HG02981 (cell line): ENCODE results near the gene RTCA.
"Not testable (repeated sequence)": the region's sequence is repeated elsewhere in the genome, so short reads cannot be mapped to it uniquely, and the experiment has no call there.

Experiments
- ATAC-seq: cut with Tn5 transposase; IDR thresholded peaks from one replicate; pipeline ENCODE4 v1.9.1; 2021; ENCODE audit warnings: mild to moderate bottlenecking, moderate library complexity; ENCODE audit not compliant: unreplicated experiment

Gene RTCA

DNA sequence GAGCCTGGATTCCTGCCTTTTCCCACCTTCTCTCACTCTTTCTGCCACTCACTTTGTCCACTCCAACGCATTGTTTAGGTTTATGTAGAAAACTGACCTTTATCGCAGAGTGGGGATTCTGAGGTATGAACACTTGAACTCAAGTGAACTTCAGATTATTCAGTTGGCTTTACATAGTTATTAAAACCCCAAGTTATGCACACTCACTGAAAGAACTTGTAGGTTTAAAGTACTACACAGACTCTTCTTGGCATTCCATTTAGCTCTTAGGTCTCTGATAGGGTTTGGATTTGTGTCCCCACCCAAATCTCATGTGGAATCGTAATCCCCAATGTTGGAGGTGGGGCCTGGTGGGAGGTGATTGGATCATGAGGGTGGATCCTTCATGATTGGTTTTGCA lies 39.9 kb downstream of the RTCA start:
- ATAC-seq, result no peak

DNA sequence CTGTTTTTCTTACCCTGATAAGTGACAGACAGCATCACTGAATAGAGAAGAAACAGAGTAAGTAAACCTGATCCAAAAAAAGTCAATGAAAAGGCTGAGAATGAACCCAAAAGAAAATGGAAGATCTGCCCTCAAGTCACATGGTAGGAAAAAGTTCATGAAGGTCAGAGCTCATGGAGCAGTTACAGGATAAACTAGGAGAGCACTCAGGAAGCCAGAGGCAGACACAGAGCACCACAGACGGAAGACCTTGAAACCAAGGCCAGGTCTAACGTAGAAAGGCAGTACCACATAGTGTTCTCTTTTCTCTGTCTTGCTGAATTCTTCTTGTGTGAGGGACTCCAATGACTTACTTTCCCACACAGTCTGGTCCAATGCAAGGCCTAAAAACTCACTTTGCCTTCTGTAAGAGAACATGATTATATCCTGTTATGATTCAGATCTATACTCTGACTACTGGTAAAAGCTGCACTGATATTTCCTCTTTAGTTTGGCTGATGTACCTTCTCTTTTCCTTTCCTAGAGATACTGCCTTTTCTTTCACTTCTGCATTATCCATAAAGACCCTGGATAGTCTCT lies 40.8 kb downstream of the RTCA start:
- ATAC-seq, result no peak

DNA sequence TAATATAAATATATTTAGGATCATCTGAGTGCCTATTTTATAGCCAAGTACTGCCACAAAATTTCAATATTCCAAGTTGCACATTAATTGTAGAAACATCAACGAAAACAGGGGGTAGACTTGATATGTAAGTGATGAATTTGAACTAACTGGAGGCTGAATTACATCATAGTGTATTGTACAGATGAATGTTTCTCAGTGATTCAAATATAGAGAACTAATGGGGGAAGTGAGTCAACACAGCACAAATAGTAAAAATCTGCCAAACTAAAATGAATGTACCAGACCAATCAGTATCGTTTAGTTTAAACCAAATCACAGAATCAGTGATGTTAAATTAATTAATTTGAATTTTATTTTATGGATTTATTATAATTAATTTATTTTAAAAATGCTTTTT lies 42.8 kb downstream of the RTCA start:
- no peak for ATAC-seq

DNA sequence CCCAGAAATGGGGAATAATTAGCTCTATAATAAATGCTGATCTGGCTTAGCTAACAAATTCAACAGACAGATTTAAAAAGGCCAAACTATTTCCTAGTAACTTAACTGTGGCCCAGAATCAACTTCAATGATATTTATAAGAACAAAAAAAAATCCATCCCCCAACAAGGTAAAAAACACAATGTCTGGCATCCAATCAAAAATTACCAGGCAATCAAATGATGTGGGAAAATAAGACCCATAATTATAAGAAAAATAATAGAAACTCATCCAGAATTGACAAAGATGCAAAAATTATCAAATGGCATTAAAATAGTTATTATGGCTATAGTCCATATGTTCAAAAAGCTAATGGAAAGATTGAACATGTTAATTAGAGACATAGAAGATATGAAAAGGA lies 43.8 kb downstream of the RTCA start:
- ATAC-seq, result no peak

DNA sequence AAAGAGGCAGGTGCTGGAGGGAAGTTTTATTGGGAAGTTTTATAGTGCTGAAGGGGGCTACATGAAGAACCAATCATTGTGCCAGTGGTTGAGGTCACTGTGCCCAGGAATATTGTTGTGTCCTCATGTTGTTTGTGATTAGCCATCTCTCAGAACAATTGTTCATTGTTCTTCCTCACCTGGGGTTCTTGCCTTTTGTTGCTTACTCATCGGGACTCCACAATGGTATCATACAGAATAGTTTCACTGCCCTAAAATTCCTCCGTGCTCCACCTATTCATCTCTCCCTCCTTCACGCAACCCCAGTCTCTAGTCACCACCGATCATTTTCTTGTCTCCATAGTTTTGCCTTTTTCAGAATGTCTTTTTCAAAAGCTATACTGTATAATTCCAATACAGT lies 47.4 kb downstream of the RTCA start:
- ATAC-seq, result no peak

DNA sequence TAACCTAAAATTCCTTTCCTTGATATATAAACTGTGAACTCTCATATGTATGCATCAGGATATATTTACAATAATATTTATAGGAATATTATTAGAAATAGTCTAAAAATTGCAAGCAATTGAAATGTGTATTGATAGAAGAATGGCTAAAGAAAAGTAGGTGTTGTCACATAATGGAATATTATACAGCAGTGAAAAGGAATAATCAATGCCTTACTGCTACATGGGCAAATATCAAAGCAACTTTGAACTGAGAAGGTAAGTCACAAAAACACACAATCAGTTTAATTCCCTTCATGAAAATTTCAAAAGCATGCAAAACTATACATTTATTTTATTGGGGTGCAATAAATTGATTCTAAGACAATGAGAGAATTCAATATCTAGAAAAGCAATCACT lies 50.6 kb downstream of the RTCA start:
- ATAC-seq, result no peak

DNA sequence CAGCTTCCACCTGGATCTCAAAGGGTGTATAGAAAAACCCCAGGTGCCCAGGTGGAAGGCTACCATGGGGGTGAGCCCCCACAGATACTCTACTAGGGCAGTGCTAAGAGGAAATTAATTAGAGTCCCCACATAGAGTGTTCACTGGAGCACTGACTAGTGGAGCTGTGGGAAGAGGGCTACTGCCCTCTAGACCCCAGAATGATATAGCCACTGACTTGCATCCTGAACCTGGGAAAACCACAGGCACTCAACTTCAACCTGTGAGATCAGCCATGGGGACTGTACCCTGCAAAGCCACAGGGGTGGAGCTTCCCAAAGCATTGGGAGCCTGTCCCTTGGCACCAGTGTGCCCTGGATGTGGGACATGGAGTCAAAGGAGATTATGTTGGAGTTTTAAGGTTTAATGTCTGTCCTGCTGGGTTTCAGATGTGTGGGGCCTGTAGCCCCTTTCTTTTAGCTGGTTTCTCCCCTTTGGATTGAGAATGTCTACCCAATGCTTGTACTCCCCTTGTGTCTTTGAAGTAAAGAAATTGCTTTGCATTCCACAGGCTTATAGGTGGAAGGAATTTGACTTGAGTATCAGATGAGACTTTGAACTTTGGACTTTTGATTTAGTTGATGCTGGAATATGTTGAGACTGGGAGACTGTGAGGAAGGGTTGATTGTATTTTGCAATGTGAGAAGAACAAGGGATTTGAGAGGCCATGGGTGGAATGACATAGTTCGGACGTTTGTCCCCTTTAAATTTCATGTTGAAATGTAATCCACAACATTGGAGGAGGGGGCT lies 54.5 kb downstream of the RTCA start:
- no peak for ATAC-seq

DNA sequence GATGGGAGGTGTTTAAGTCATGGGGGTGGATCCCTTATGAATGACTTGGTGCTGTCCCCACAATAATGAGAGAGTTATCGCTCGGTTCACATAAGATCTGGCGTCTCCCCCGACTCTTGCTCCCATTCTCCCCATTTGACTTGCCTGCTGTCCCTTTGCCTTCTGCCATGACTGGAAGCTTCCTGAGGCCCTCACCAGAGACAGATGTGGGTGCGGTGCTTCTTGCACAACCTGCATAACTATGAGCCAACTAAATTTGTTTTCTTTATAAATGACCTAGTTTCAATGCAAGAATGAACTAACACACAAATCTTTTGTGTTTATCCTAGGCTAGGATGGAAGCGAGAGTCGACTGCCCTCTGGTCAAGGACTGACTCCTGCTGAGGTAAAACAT lies 55.1 kb downstream of the RTCA start:
- ATAC-seq, result no peak

DNA sequence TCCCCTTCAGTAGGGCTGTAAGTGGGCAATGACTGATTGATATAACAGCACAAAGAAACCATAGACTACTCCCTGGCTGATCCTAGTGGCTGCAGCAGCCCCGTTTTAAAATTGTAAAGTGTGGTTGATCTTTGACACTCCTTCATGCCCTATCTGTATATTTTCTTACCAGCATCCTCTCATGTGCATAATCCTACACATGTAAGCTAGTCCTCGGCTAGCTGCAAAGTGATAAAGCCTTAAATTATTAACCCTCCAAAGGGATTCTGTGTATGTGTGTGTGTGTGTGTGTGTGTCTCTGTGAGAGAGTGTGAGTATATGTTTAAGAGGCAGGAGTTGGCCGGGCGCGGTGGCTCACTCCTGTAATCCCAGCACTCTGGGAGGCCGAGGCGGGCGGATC lies 55.5 kb downstream of the RTCA start:
- no peak for ATAC-seq

DNA sequence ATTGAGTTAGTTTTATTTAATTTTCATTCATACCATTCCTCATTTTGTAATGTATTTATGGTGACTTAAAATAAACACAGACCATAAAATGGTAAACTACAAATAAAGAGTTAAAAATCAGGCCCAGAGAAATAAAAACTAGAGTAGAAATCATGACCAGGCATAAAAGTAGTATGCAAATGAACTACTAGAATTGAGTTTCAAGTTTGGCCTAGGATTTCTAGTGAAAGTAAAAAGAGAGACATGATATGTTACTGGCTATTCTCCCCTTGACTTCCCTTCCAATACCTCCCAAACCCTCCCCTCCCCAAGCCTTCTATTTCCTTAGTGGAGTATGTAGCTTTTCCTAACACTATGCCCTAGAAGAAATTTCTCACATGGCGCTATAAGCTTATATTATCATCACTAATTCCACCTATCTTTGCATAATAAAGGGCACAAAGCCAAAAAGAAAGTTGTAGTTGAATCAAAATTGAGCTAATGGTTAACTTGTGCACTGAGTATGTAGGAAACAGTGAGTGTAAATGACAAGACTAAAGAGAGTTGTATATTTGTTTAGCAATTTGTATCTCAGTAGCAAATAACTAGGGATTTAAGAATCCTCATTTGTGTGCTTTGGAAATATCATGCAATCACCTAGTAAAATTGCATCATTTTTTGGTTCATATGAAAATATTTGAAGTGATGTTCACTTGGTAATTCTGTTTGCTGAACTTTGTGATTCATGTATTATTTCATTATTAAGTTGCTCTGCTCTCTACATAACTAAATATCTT lies 56.6 kb downstream of the RTCA start:
- ATAC-seq, result peak; percentile 71

DNA sequence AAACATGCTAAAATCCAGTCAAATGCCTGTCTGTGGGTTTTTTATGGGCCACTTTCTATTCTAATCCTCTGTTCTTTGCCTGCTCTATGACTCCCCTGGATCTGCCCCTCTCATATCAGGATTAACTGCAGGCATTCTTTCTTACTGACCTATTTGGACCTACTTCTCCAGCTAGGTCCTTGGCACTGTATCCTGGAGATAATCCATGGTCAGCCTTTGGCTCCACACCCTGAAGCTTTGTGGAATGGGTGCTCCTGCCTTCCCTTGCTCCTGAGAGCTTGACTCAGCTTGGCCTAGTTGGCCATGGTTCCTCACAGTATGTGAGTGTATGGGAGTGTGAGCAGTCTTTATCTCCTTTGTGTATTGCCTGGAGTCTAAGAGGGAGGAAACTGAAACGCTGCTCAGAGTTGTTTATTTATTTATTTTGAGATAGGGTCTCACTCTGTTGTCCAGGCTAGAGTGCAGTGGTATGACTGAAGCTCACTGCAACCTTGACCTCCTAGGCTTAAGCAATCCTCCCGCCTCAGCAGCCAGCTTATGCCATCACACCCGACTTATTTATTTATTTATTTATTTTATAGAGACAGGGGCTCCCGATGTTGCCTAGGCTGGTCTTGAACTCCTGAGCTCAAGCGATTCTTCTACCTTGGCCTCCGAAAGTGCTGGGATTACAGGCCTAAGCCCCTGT lies 57.5 kb downstream of the RTCA start:
- no peak for ATAC-seq

DNA sequence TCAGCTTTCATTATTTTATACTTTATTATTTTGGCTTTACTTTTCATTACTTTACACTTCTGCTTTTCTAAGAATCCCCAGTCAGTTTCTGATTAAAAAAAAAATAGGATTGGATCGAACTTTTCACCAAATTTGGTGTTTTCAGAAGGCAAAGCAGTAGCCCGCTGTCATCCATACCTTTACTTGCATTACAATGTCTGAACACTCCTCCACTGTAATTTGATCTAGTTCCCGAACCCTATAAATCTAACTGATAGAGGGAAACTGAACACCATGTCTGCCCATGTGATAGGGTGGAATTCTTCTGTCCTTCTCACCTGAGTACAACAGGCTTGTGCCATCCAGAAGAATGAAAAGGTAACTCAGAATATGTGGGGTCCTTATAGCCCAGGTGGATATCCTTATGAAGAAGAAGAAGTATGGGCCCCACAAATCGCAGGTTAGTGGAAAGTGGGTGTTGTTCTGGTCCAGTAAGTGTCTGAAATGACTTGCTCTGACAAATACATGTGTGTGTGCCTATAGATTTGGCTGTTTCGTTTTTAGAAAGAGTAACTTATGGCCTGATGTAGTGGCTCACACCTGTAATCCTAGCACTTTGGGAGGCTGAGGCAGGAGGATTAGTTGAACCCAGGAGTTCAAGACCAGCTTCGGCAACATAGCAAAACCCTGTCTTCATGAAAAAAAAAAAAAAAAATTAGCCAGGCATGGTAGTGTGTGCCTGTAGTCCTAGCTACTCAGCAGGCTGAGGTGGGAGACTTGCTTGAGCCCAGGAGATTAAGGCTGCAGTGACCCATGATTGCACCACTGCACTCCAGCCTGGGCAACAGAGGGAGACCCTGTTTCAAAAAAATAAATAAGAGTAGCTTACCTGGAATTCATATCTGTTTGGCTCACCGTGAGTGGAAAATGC lies 59.7 kb downstream of the RTCA start:
- no peak for ATAC-seq

DNA sequence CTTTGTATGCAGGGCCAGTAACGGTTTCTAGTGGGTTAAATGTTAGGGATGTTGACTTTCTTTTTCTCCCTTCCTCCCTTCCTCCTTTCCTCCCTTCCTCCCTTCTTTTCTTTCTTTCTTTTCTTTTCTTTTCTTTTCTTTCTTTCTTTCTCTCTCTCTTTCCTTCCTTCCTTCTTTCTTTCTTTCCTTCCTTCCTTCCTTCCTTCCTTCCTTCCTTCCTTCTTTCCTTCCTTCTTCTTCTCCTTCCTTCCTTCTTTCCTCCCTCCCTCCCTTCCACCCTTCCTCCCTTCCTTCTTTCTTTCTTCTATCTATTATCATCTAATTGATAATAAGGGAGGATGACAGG lies 60.3 kb downstream of the RTCA start:
- ATAC-seq, result not testable (repeated sequence)

DNA sequence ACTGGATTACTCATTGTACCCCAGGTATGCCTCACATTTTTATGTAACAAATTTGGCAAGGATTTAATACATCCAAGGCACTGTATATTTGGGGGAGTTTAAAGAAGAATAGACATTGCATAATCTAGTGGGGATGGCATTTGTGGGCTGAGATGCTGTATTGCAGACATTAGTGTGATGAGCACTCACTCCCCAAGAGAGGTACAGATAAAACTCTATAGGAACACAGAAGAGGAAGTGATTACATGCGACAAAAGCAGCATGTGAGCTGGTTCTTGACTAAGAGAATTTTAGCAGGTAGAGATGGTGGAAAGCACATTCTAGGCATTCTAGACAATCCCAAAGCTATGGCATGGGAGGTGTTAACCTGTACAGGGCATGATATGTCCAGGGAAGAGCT lies 62.1 kb downstream of the RTCA start:
- ATAC-seq, result no peak

DNA sequence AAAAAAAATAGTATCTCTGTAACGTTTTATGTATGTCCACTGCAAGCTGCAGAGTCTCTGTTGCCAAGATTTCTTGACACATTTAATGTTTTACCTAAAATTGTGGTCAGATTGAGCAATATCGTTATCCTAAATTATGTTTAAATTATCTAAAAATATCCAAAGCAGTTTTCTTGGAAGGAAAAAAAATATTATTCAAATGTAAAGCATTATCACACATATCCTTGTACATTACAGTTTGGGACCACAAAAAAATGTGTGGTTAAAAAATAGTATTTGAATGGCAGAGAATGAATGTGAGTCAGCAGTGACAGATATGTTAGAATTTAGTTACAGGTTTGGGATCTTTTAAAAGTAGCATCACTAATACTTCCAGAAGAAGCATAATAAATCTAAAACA lies 65.1 kb downstream of the RTCA start:
- not testable (repeated sequence) for ATAC-seq

DNA sequence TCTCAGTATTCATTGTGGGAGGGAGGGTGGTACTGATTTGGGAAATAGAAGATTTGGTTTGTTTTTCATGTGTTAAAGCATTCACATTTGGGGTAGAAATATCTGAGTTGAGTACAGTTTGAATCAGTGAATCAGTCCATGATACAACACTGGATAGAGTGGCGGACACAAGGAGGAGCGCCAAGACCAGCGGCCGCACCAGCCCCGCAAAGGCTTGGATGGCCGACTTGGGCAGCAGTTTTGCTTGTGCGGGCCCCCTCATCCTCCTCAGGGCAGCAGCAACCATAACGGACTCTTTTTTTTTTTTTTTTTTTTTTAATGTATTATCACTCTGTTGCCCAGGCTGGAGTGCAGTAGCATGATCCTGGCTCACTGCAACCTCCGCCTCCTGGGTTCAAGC lies 66.3 kb downstream of the RTCA start:
- ATAC-seq, result no peak

DNA sequence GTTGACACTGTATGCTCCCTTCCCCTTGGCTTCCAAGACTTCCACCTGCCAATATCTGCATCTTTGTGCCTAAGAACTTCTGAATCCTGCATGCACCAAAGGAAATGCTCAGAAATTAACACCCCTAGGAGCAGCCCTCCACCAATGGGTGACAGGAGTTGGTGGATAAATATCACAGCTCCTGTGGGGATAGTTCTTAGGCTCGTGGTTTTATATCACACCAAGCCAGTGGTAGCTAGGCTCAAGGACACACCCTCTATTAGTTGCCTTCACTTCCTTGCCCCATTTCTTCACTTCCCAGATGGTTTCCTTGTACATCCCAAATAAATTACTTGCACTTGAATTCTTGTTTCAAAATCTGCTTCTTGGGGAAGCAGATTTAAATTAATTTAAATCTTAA lies 69.4 kb downstream of the RTCA start:
- ATAC-seq, result no peak

DNA sequence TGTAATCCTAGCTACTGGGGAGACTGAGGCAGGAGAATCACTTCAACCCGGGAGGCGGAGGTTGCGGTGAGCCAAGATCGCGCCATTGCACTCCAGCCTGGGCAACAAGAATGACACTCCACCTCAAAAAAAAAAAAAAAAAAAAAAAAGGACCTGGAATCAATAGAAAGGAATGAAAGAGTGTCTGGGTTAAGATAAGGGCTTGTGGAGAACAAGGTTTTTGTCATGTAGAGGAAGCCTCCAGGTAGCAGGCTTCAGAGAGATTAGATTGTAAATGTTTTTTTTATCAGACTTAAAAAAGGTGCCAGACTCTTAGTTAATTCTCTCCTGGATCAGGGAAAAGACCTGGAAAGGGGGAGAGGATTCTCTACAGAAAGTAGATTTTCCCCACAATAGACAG lies 71.9 kb downstream of the RTCA start:
- not testable (repeated sequence) for ATAC-seq

DNA sequence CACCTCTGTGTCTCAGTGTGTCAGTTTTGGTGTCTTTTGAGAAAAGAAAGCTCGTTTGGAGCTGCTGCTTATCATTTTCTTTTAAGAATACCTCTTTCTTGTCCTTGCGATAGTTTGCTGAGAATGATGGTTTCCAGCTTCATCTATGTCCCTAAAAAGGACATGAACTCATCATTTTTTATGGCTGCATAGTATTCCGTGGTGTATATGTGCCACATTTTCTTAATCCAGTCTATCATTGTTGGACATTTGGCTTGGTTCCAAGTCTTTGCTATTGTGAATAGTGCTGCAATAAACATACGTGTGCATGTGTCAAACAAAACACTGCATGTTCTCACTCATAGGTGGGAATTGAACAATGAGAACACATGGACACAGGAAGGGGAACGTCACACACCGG lies 73.7 kb downstream of the RTCA start:
- ATAC-seq, result not testable (repeated sequence)

DNA sequence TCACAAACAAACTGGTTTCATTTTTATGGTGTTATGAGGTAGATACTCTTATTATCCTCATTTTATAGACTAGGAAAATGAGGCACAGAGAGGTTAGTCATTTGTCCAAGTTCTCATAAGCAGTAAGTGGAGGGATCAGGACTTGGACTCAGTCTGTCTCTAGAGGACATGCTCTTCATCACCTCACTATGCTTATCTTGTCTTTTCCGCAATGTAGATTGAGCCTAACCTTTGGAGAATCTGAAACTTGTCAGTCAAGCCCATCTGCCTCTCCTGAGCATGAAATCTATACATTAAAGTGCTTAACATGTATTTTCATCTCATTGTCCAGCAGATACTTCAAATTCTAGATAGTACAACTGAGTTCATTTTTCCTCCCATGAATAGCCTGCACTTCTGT lies 74.5 kb downstream of the RTCA start:
- no peak for ATAC-seq

DNA sequence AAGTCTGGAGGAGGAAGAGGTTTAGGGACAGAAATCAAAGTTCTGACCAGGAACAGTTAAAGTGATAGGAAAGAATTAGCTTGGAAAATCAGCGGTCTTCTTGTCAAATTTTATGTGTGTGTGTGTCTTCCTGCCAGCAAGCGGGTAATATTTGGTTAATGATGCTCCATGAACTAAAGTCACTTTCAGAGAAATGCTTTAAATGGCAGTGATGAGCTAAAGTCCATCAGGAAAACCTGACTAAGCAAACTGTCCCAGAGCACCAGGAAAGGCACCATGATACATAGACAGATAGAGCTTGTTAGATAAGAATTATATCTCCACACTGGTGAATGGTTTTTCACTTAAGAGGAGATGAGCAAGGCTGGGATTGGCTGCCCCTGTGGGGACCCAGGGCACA lies 76.3 kb downstream of the RTCA start:
- ATAC-seq, result no peak
